Caki2 (cell line): Measurements from ENCODE around the gene UEVLD. TPM values are rescaled to one million over a fixed set of nuclear protein-coding genes. Genes with fewer than 3 reads are reported as not detected.

ENCODE experiments used
- total RNA-seq: library from RNA; depleted of rRNA; stranded (reverse); fragments of >200 nt; shearing (Covaris generic); gene quantifications from 2 replicates; pipeline ENCODE4 v1.2.3, GENCODE V29; 2014; ENCODE audit warnings: low replicate concordance; rRNA removed

The UEVLD gene
- total RNA-seq, 1 experiment from 2014 or later, result 23.8 TPM

Other genes with a start within 250 kb of the UEVLD start
- gene LDHA, start 194.2 kb downstream of the UEVLD start, total RNA-seq, result 1,568 and 1,798 TPM in 2 replicates
- gene LDHC, start 176.4 kb downstream of the UEVLD start, total RNA-seq, result 17.3 and 17.4 TPM in 2 replicates
- not detected in 2 replicates for gene LDHAL6A, start 132.9 kb downstream of the UEVLD start, total RNA-seq
- 82.8 and 117 TPM in 2 replicates for gene TSG101, start 61.8 kb downstream of the UEVLD start, total RNA-seq
- not detected in 2 replicates for gene MISFA, start 11.1 kb upstream of the UEVLD start, total RNA-seq
- gene SPTY2D1, start 45.6 kb upstream of the UEVLD start, total RNA-seq, result 15.3 and 17.3 TPM in 2 replicates
- gene TMEM86A, start 110.0 kb upstream of the UEVLD start, total RNA-seq, result 0.78 and 1.4 TPM in 2 replicates
- not detected in 2 replicates for gene IGSF22, start 137.5 kb upstream of the UEVLD start, total RNA-seq
- 0.10 TPM in 1 of 2 replicates, not detected in the other for gene PTPN5, start 203.1 kb upstream of the UEVLD start, total RNA-seq